Type B pancreatic cell (in vitro differentiated cells): ENCODE measurements around the gene HLA-DMB. TPM values are rescaled to one million over a fixed set of nuclear protein-coding genes. Genes with fewer than 3 reads are reported as not detected.
"Not testable (repeated sequence)": the region's sequence is repeated elsewhere in the genome, so short reads cannot be mapped to it uniquely, and the experiment has no call there.

ENCODE experiments used
- DNase-seq: peaks from one replicate; pipeline ENCODE4 v3.0.0; 2021; ENCODE audit warnings: mixed read lengths; ENCODE audit not compliant: unreplicated experiment; ENCODE audit errors: extremely low spot score
- H3K27ac Mint-ChIP-seq: 2 replicates; pipeline ENCODE4 v1.8.0; 2021; ENCODE audit warnings: mild to moderate bottlenecking, mixed read lengths
- H3K27me3 Mint-ChIP-seq: 2 replicates; pipeline ENCODE4 v1.8.0; 2021; ENCODE audit warnings: mixed read lengths
- H3K36me3 Mint-ChIP-seq: 2 replicates; pipeline ENCODE4 v1.8.0; 2021; ENCODE audit warnings: mixed read lengths
- H3K4me1 Mint-ChIP-seq: one replicate; pipeline ENCODE4 v1.8.0; 2021; ENCODE audit warnings: mixed read lengths; ENCODE audit not compliant: unreplicated experiment
- H3K4me3 Mint-ChIP-seq: 2 replicates; pipeline ENCODE4 v1.8.0; 2021; ENCODE audit warnings: mild to moderate bottlenecking, mixed read lengths
- H3K9me3 Mint-ChIP-seq: 2 replicates; pipeline ENCODE4 v1.8.0; 2021; ENCODE audit warnings: mixed read lengths
- CTCF ChIP-seq: fragments of 200-600 bp; sonication (generic); conservative IDR thresholded peaks from 2 replicates; pipeline ENCODE4 v1.5.0; 2021; ENCODE audit warnings: antibody characterized with exemption, mild to moderate bottlenecking
- total RNA-seq: library from RNA; stranded (reverse); gene quantifications from 2 replicates; pipeline ENCODE4 v1.2.1, GENCODE V29; 2021; ENCODE audit warnings: low replicate concordance

The HLA-DMB gene
- total RNA-seq, 1 donor from 2014 or later, result 0.80 TPM

GRCh38 chr6:32945108-32945760 lies 4.4 kb upstream of the HLA-DMB start:
- Mint-ChIP-seq H3K27me3 (peaks cover 21% of the 10 kb centered on the region), H3K27ac (no peak overlapping the region), H3K36me3 (no peaks in the 10 kb centered on the region), H3K9me3 (no peaks in the 10 kb centered on the region), H3K4me1 (peaks cover 5% of the 10 kb centered on the region), H3K4me3 (no peak overlapping the region)
- no peak for DNase-seq
- TF ChIP-seq CTCF, result no peak

- no peak for DNase-seq
- H3K4me3 Mint-ChIP-seq, result no peak overlapping the region
- peaks cover 5% of the 10 kb centered on the region for H3K4me1 Mint-ChIP-seq
- H3K36me3 Mint-ChIP-seq, result no peaks in the 10 kb centered on the region
- H3K9me3 Mint-ChIP-seq, result no peaks in the 10 kb centered on the region
- peaks cover 23% of the 10 kb centered on the region for H3K27me3 Mint-ChIP-seq
- no peak for TF ChIP-seq CTCF
- no peak overlapping the region for H3K27ac Mint-ChIP-seq
Measured at GRCh38 chr6:32943864-32944649, 3.2 kb upstream of the HLA-DMB start.

GRCh38 chr6:32942555-32943123 lies 1.8 kb upstream of the HLA-DMB start:
- peaks cover 30% of the 10 kb centered on the region for H3K27me3 Mint-ChIP-seq
- H3K4me1 Mint-ChIP-seq, DNase-seq, H3K4me3 Mint-ChIP-seq, H3K27ac Mint-ChIP-seq, H3K36me3 Mint-ChIP-seq, H3K9me3 Mint-ChIP-seq: not testable (repeated sequence)

GRCh38 chr6:32941214-32941768 lies 463 bp upstream of the HLA-DMB start:
- Mint-ChIP-seq H3K36me3 (no peaks in the 10 kb centered on the region), H3K4me3 (peak overlapping the region; percentile 81), H3K27ac (peak overlapping the region; percentile 48), H3K27me3 (peaks cover 40% of the 10 kb centered on the region), H3K9me3 (no peaks in the 10 kb centered on the region), H3K4me1 (peaks cover 5% of the 10 kb centered on the region)
- no peak for TF ChIP-seq CTCF
- DNase-seq, result no peak

GRCh38 chr6:32938494-32938893 lies 2.3 kb downstream of the HLA-DMB start:
- no peak for DNase-seq
- Mint-ChIP-seq H3K36me3 (no peaks in the 10 kb centered on the region), H3K9me3 (no peaks in the 10 kb centered on the region), H3K4me3 (no peak overlapping the region), H3K4me1 (peaks cover 5% of the 10 kb centered on the region), H3K27ac (no peak overlapping the region), H3K27me3 (peaks cover 49% of the 10 kb centered on the region)
- TF ChIP-seq CTCF, result no peak

GRCh38 chr6:32937230-32937633 lies 3.6 kb downstream of the HLA-DMB start:
- Mint-ChIP-seq H3K27me3 (peaks cover 51% of the 10 kb centered on the region), H3K27ac (no peak overlapping the region), H3K9me3 (no peaks in the 10 kb centered on the region), H3K4me3 (no peak overlapping the region), H3K4me1 (peaks cover 5% of the 10 kb centered on the region), H3K36me3 (no peaks in the 10 kb centered on the region)
- no peak for TF ChIP-seq CTCF
- no peak for DNase-seq
